ENCODE measurements around the gene LRRC25.

GRCh38 chr19:18442941-18443340 lies 45.5 kb upstream of the LRRC25 start:
- TF ChIP-seq EZH2 (IDR thresholded peaks at IDR 0.05; ENCODE audit: low read length, unreplicated experiment) (no peak), CTCF (conservative IDR thresholded peaks at IDR 0.05; ENCODE audit: low read depth, low read length) (no peak), EZH2phosphoT487 (IDR thresholded peaks at IDR 0.05; ENCODE audit: borderline replicate concordance, low read length) (no peak)
